ENCODE results near the gene CCDC47. TPM values are rescaled to one million over a fixed set of nuclear protein-coding genes. Genes with fewer than 3 reads are reported as not detected.

The CCDC47 gene
- total RNA-seq, 1 experiment from 2014 or later = 80.5 TPM

DNA sequence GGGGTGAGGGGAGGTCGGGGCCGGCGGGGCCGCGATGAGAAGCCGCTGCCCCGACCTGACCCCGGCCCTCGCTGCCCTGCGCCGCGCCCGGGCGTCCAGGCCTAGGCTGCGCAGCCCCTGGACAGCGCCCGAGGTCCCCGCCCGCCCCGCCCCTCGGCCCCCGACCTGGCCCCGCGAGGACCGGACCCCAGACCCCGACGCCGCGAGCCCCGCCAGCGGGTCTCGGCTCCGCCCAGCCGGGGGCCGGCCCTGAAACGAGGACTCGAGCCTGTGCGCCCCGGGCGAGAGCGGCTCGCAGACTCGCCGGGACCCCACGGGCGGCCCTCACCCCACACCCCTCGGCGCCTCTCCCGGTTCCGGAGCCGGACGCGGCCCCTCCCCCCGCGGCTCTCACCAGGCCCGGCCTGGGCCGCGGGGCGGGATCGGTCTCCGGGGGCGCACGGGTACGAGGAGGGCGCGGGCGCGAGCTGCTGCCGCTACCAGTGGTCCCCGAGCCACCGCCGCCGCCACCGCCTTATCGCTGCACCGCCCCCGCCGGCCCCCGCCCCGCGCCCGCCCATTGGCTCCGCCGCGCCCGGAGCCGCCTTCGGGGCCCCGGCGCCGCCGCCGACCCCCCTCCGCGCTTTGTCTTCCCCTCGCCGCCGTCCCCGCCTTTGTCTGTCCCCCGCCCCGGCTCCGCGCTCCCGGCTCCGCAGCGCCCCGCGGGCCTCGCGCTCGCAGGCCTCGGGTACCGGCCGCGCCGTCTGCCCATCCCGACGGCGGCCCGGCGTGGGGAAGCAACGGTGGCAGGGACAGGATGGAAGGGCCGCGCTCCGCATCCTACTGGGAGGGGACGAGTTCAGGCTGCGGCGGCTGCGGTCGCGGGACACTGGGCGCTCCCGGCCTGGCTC is 73.5 kb downstream of the CCDC47 start, which contains the start of gene LIMD2:
TSS of gene LIMD2 (minus strand) at position 488 of the 890 bp plus-strand sequence. CDS start 827 bp downstream, outside the sequence.
- intact Hi-C loops (cut with micrococcal nuclease; ENCODE audit: unreplicated experiment) = no loop called here
- peak within 1 kb of the TSS; percentile 71 for H3K4me3 Mint-ChIP-seq (ENCODE audit: low read depth, unreplicated experiment)
- H3K27me3 Mint-ChIP-seq (ENCODE audit: unreplicated experiment) = no peaks in the 10 kb centered on the region
- DNase-seq = peak; percentile 26
- H3K4me1 Mint-ChIP-seq (ENCODE audit: low read depth, unreplicated experiment) = no peaks in the 10 kb centered on the region
- CTCF ChIA-PET = no interaction called here
- H3K27ac Mint-ChIP-seq (ENCODE audit: unreplicated experiment) = no peak within 1 kb of the TSS
- H3K9me3 Mint-ChIP-seq (ENCODE audit: low read depth, unreplicated experiment) = no peaks in the 10 kb centered on the region
- TF ChIP-seq, protein P1, sequence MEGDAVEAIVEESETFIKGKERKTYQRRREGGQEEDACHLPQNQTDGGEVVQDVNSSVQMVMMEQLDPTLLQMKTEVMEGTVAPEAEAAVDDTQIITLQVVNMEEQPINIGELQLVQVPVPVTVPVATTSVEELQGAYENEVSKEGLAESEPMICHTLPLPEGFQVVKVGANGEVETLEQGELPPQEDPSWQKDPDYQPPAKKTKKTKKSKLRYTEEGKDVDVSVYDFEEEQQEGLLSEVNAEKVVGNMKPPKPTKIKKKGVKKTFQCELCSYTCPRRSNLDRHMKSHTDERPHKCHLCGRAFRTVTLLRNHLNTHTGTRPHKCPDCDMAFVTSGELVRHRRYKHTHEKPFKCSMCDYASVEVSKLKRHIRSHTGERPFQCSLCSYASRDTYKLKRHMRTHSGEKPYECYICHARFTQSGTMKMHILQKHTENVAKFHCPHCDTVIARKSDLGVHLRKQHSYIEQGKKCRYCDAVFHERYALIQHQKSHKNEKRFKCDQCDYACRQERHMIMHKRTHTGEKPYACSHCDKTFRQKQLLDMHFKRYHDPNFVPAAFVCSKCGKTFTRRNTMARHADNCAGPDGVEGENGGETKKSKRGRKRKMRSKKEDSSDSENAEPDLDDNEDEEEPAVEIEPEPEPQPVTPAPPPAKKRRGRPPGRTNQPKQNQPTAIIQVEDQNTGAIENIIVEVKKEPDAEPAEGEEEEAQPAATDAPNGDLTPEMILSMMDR (IDR thresholded peaks at IDR 0.05; ENCODE audit: unreplicated experiment) = no peak
- BruUV-seq (replicated peaks) = no TSS peak
- H3K36me3 Mint-ChIP-seq (ENCODE audit: insufficient read depth, unreplicated experiment) = peaks cover 10% of the 10 kb centered on the region

DNA sequence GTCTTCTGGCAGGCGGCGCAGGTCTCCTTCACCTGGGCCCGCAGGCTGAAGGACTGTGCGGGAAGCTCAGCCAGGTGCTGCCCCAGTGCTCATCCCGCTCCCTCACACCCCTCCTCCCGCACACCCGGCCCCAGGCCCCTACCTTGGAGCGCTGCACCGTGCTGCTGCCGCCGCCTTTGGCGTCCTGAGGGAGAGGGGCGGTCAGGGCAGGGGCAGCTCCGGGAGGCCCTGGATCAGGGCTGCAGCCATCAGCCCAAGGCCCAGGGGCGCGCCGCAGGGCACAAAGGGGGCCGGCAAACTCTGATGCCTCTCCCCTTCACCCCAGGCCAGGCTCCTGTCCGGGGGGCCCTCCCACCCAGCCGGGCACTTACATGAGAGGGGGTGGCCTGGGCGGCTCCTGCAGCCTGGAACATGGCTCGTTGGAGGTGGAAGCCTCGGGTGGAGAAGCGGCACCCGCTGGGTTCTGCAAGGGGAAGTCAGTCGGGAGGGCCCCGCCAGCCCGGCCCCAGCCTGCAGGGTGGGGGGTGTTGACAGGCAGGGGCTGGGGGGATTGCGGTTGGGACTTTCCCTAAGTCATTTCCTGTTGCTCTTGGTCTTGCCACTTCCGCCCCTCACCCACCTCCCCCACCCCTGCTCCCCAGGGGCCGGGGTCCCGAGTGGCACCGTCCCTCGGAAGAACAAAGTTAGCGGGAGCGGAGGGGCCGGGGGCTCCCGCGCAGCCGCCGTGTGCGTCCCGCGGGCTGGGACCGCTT is 74.3 kb downstream of the CCDC47 start:
- TF ChIP-seq, protein P1 (IDR thresholded peaks at IDR 0.05; ENCODE audit: unreplicated experiment) = no peak
- Mint-ChIP-seq H3K27ac (ENCODE audit: unreplicated experiment) (no peak overlapping the region), H3K4me1 (ENCODE audit: low read depth, unreplicated experiment) (no peaks in the 10 kb centered on the region), H3K36me3 (ENCODE audit: insufficient read depth, unreplicated experiment) (peaks cover 10% of the 10 kb centered on the region), H3K27me3 (ENCODE audit: unreplicated experiment) (no peaks in the 10 kb centered on the region), H3K4me3 (ENCODE audit: low read depth, unreplicated experiment) (peak overlapping the region; percentile 71), H3K9me3 (ENCODE audit: low read depth, unreplicated experiment) (no peaks in the 10 kb centered on the region)
- DNase-seq = no peak
- CTCF ChIA-PET = no interaction called here
- no TSS peak for BruUV-seq (replicated peaks)
- intact Hi-C loops (cut with micrococcal nuclease; ENCODE audit: unreplicated experiment) = no loop called here

DNA sequence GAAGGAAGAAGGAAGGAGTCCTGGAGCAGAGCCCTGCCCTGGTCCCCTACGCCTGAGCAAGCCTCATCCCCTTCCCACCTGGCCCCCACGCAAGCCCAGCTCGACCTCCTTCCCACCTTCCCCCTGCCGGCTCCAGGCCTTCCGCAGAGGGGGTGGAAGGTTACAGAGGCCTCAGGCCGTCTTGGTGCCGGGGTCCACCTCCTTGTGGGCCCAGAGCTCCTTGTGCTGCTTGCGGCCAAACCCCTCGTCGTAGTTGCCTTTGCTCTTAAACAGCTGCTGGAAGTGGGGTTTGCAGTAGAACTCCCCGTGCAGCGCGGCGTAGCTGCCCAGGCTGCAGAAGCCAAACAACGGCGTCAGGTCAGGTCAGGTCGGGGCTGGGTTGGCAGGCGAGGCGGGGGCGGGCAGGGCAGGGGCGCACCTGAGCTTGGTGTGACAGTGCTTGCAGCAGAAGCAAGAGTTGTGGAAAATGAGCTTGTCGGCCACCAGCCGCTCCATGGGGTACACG is 75.0 kb downstream of the CCDC47 start:
- no TSS peak for BruUV-seq (replicated peaks)
- CTCF ChIA-PET = no interaction called here
- H3K4me1 Mint-ChIP-seq (ENCODE audit: low read depth, unreplicated experiment) = no peaks in the 10 kb centered on the region
- peaks cover 10% of the 10 kb centered on the region for H3K36me3 Mint-ChIP-seq (ENCODE audit: insufficient read depth, unreplicated experiment)
- no peak overlapping the region for H3K27ac Mint-ChIP-seq (ENCODE audit: unreplicated experiment)
- H3K27me3 Mint-ChIP-seq (ENCODE audit: unreplicated experiment) = no peaks in the 10 kb centered on the region
- peak overlapping the region; percentile 71 for H3K4me3 Mint-ChIP-seq (ENCODE audit: low read depth, unreplicated experiment)
- no peaks in the 10 kb centered on the region for H3K9me3 Mint-ChIP-seq (ENCODE audit: low read depth, unreplicated experiment)
- TF ChIP-seq, protein P1 (IDR thresholded peaks at IDR 0.05; ENCODE audit: unreplicated experiment) = no peak
- no peak for DNase-seq
- intact Hi-C loops (cut with micrococcal nuclease; ENCODE audit: unreplicated experiment) = no loop called here

DNA sequence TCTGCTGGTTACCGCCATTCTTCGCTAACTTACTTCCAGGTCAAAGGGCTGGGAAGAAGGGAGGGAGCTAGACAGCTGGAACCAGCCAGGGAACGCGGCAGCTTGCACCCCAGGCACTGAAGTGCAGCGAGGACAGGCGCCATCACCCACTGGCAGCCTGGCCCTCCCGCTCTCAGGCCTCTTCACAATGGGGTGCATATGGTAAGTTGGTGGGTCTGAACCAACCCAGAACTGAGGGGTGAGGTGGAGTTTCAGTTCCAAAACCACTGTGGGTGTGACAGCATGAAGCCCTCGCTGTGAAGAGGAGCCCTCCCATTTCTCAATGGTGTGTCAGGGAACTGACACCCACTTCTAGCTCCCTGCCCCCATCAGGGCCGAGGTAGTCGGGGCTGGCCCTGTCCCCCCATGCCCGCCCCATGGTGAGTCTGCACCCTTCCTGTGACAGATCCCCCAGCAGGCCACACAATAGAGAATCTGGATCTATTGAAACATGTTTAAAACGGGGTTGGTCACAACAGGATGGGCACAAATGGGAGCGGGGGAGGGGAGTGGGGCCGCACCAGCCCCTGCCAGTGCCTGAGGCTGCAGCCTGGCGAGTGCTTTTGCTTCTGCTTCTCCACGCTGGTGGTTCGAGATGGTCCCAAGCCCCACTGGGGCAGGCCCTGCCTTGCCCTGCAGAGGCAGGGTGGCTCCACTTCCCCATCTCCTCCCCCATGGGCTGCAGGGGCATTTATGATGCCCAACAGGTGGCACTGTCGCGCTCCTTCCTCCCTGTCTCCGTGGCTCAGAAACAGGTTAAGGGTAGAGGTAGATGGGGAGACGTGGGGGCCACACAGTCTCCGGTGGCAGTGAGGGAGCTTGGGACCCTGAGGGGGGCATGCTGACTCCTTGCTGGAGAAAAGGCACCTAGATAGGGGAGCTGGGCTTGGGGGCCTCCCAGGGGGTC is 75.8 kb downstream of the CCDC47 start:
- Mint-ChIP-seq H3K36me3 (ENCODE audit: insufficient read depth, unreplicated experiment) (peaks cover 10% of the 10 kb centered on the region), H3K27ac (ENCODE audit: unreplicated experiment) (no peak overlapping the region), H3K9me3 (ENCODE audit: low read depth, unreplicated experiment) (no peaks in the 10 kb centered on the region), H3K4me1 (ENCODE audit: low read depth, unreplicated experiment) (no peaks in the 10 kb centered on the region), H3K27me3 (ENCODE audit: unreplicated experiment) (no peaks in the 10 kb centered on the region), H3K4me3 (ENCODE audit: low read depth, unreplicated experiment) (no peak overlapping the region)
- BruUV-seq (replicated peaks) = no TSS peak
- CTCF ChIA-PET = no interaction called here
- intact Hi-C loops (cut with micrococcal nuclease; ENCODE audit: unreplicated experiment) = no loop called here
- DNase-seq = peak; percentile 64
- TF ChIP-seq, protein P1 (IDR thresholded peaks at IDR 0.05; ENCODE audit: unreplicated experiment) = no peak
